ENCODE results near the gene ACAA1.

The ACAA1 gene

GRCh38 chr3:38111201-38111600 lies 25.7 kb downstream of the ACAA1 start:
- no peak overlapping the region for H3K4me3 ChIP-seq (ENCODE audit: low read length)
- DNase-seq (ENCODE audit: low read depth, low spot score) = no peak

- no peak for DNase-seq (ENCODE audit: low read depth, low spot score)
- H3K4me3 ChIP-seq (ENCODE audit: low read length) = no peak overlapping the region
Observed at GRCh38 chr3:38110314-38111050, 26.4 kb downstream of the ACAA1 start.

- no peak overlapping the region for H3K4me3 ChIP-seq (ENCODE audit: low read length)
- no peak for DNase-seq (ENCODE audit: low read depth, low spot score)
Observed at GRCh38 chr3:38109580-38110313, 27.2 kb downstream of the ACAA1 start.

- no peak for DNase-seq (ENCODE audit: low read depth, low spot score)
- H3K4me3 ChIP-seq (ENCODE audit: low read length) = no peak overlapping the region
Observed at GRCh38 chr3:38108649-38109579, 28.0 kb downstream of the ACAA1 start.

GRCh38 chr3:38107911-38108648 lies 28.8 kb downstream of the ACAA1 start:
- H3K4me3 ChIP-seq (ENCODE audit: low read length) = no peak overlapping the region
- no peak for DNase-seq (ENCODE audit: low read depth, low spot score)

GRCh38 chr3:38105525-38105924 lies 31.4 kb downstream of the ACAA1 start:
- H3K4me3 ChIP-seq (ENCODE audit: low read length) = no peak overlapping the region
- DNase-seq (ENCODE audit: low read depth, low spot score) = no peak

- H3K4me3 ChIP-seq (ENCODE audit: low read length) = no peak overlapping the region
- DNase-seq (ENCODE audit: low read depth, low spot score) = no peak
Observed at GRCh38 chr3:38102444-38102814, 34.5 kb downstream of the ACAA1 start.

GRCh38 chr3:38101811-38102443 lies 35.0 kb downstream of the ACAA1 start:
- DNase-seq (ENCODE audit: low read depth, low spot score) = no peak
- H3K4me3 ChIP-seq (ENCODE audit: low read length) = no peak overlapping the region

GRCh38 chr3:38100498-38100897 lies 36.4 kb downstream of the ACAA1 start:
- DNase-seq (ENCODE audit: low read depth, low spot score) = no peak
- no peak overlapping the region for H3K4me3 ChIP-seq (ENCODE audit: low read length)

GRCh38 chr3:38099518-38099917 lies 37.4 kb downstream of the ACAA1 start:
- no peak for DNase-seq (ENCODE audit: low read depth, low spot score)
- H3K4me3 ChIP-seq (ENCODE audit: low read length) = no peak overlapping the region

GRCh38 chr3:38098376-38098723 lies 38.6 kb downstream of the ACAA1 start:
- no peak overlapping the region for H3K4me3 ChIP-seq (ENCODE audit: low read length)
- no peak for DNase-seq (ENCODE audit: low read depth, low spot score)

GRCh38 chr3:38097446-38098375 lies 39.2 kb downstream of the ACAA1 start:
- no peak for DNase-seq (ENCODE audit: low read depth, low spot score)
- H3K4me3 ChIP-seq (ENCODE audit: low read length) = no peak overlapping the region

GRCh38 chr3:38095669-38096483 lies 41.1 kb downstream of the ACAA1 start:
- H3K4me3 ChIP-seq (ENCODE audit: low read length) = no peak overlapping the region
- DNase-seq (ENCODE audit: low read depth, low spot score) = no peak

- H3K4me3 ChIP-seq (ENCODE audit: low read length) = no peak overlapping the region
- no peak for DNase-seq (ENCODE audit: low read depth, low spot score)
Observed at GRCh38 chr3:38094999-38095398, 41.9 kb downstream of the ACAA1 start.

- DNase-seq (ENCODE audit: low read depth, low spot score) = no peak
Observed at GRCh38 chr3:38090453-38090852, 46.5 kb downstream of the ACAA1 start.

GRCh38 chr3:38089163-38089562 lies 47.8 kb downstream of the ACAA1 start:
- no peak overlapping the region for H3K4me3 ChIP-seq (ENCODE audit: low read length)
- no peak for DNase-seq (ENCODE audit: low read depth, low spot score)

More at GRCh38 chr3:38090453-38090852, 46.5 kb downstream of the ACAA1 start:
- no peak overlapping the region for H3K4me3 ChIP-seq (ENCODE audit: low read length)
